ENCODE measurements around the gene PRKAB1. TPM values are rescaled to one million over a fixed set of nuclear protein-coding genes. Genes with fewer than 3 reads are reported as not detected.
A peak's percentile ranks its signal among the peaks of the same experiment; 100 is the strongest.
"Not testable (repeated sequence)": the region's sequence is repeated elsewhere in the genome, so short reads cannot be mapped to it uniquely, and the experiment has no call there.

PRKAB1 gene, protein sequence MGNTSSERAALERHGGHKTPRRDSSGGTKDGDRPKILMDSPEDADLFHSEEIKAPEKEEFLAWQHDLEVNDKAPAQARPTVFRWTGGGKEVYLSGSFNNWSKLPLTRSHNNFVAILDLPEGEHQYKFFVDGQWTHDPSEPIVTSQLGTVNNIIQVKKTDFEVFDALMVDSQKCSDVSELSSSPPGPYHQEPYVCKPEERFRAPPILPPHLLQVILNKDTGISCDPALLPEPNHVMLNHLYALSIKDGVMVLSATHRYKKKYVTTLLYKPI
- 33.7 and 34.1 TPM in 2 replicates for total RNA-seq (2021)
- Bru-seq, nascent RNA, result percentile 80 among the genes with signal in this experiment
- BruChase-seq, experiment 1, labeled RNA remaining after a 2-hour chase, result percentile 79 among the genes with signal in this experiment
- BruChase-seq, experiment 2, labeled RNA remaining after a 6-hour chase, result percentile 74 among the genes with signal in this experiment
- long read RNA-seq, transcript PRKAB1-201 (7 exons, 2,610 nt), result major isoform, 122 of 143 reads
- long read RNA-seq, transcript PRKAB1-206 (8 exons, 2,303 nt), result minor isoform, 9 of 143 reads
- long read RNA-seq, partial matches to known transcripts, result 5 of 143 reads
- long read RNA-seq, other reads (novel, unspliced or antisense), result 5 of 143 reads

- Histone ChIP-seq H3K9me3 (ENCODE audit: low read depth, low read length, poor library complexity, severe bottlenecking) (no peaks in the 10 kb centered on the region), H3K27ac (ENCODE audit: low read depth, low read length, poor library complexity, severe bottlenecking) (peak within 1 kb of the TSS; percentile 86), H3K4me3 (ENCODE audit: low read depth, low read length, poor library complexity, severe bottlenecking) (peak within 1 kb of the TSS; percentile 88), H3K4me1 (ENCODE audit: insufficient read depth, low read length, poor library complexity, severe bottlenecking) (peaks cover 9% of the 10 kb centered on the region), H3K27me3 (replicated peaks; ENCODE audit: insufficient read depth, low read depth, low read length, poor library complexity) (no peaks in the 10 kb centered on the region), H3K36me3 (ENCODE audit: insufficient read depth, low read length, poor library complexity, severe bottlenecking) (peaks cover 21% of the 10 kb centered on the region)
- no peak for TF ChIP-seq EZH2 (IDR thresholded peaks at IDR 0.05; ENCODE audit: borderline replicate concordance, low read depth, low read length, poor library complexity, severe bottlenecking)
- TF ChIP-seq CTCF (conservative IDR thresholded peaks at IDR 0.05; ENCODE audit: low read depth, low read length), result peak; percentile 87
- intact Hi-C loops (cut with micrococcal nuclease; ENCODE audit: unreplicated experiment), result loop anchor here (5.0 kb wide), 1 partner anchor 945 kb away; no protein-coding TSS in a partner anchor
- ChIA-PET CTCF (interaction anchor here (0.6 to 1.4 kb wide), 7 partner anchors 10 to 1240 kb away, joined by 3 to 9 read pairs (median 5); no protein-coding TSS in a partner anchor), POLR2A (ENCODE audit: low non-redundant PET) (interaction anchor here (0.6 kb wide), 1 partner anchor 11 kb away, joined by 3 read pairs; no protein-coding TSS in a partner anchor)
- peak; percentile 99 for DNase-seq (ENCODE audit: low spot score)
- BruUV-seq (replicated peaks), result TSS peak; percentile 59
These were observed at the start of gene PRKAB1 for GRCh38 chr12:119667577-119668323. TSS of gene PRKAB1 (plus strand) at chr12:119668133. CDS start at chr12:119668245, 112 bp downstream.

GRCh38 chr12:119618328-119618896 is 49.5 kb upstream of the PRKAB1 start:
- POLR2A ChIA-PET (ENCODE audit: low non-redundant PET); H3K27ac ChIP-seq (ENCODE audit: low read depth, low read length, poor library complexity, severe bottlenecking); H3K36me3 ChIP-seq (ENCODE audit: insufficient read depth, low read length, poor library complexity, severe bottlenecking); CTCF ChIA-PET; BruUV-seq (replicated peaks); H3K4me3 ChIP-seq (ENCODE audit: low read depth, low read length, poor library complexity, severe bottlenecking); DNase-seq (ENCODE audit: low spot score); intact Hi-C loops (cut with micrococcal nuclease; ENCODE audit: unreplicated experiment); H3K27me3 ChIP-seq (replicated peaks; ENCODE audit: insufficient read depth, low read depth, low read length, poor library complexity): not testable (repeated sequence)
- Histone ChIP-seq H3K9me3 (ENCODE audit: low read depth, low read length, poor library complexity, severe bottlenecking) (peaks cover 23% of the 10 kb centered on the region), H3K4me1 (ENCODE audit: insufficient read depth, low read length, poor library complexity, severe bottlenecking) (peaks cover 37% of the 10 kb centered on the region)

GRCh38 chr12:119620490-119620889 is 47.4 kb upstream of the PRKAB1 start:
- ChIA-PET POLR2A (ENCODE audit: low non-redundant PET) (no interaction called here), CTCF (no interaction called here)
- Histone ChIP-seq H3K9me3 (ENCODE audit: low read depth, low read length, poor library complexity, severe bottlenecking) (peaks cover 23% of the 10 kb centered on the region), H3K4me3 (ENCODE audit: low read depth, low read length, poor library complexity, severe bottlenecking) (no peak overlapping the region), H3K36me3 (ENCODE audit: insufficient read depth, low read length, poor library complexity, severe bottlenecking) (no peaks in the 10 kb centered on the region), H3K27me3 (replicated peaks; ENCODE audit: insufficient read depth, low read depth, low read length, poor library complexity) (no peaks in the 10 kb centered on the region), H3K27ac (ENCODE audit: low read depth, low read length, poor library complexity, severe bottlenecking) (peak overlapping the region; percentile 75), H3K4me1 (ENCODE audit: insufficient read depth, low read length, poor library complexity, severe bottlenecking) (peaks cover 51% of the 10 kb centered on the region)
- intact Hi-C loops (cut with micrococcal nuclease; ENCODE audit: unreplicated experiment), result no loop called here
- TF ChIP-seq EZH2 (IDR thresholded peaks at IDR 0.05; ENCODE audit: borderline replicate concordance, low read depth, low read length, poor library complexity, severe bottlenecking), result no peak
- TF ChIP-seq CTCF (conservative IDR thresholded peaks at IDR 0.05; ENCODE audit: low read depth, low read length), result no peak
- DNase-seq (ENCODE audit: low spot score), result peak; percentile 71
- no TSS peak for BruUV-seq (replicated peaks)
